GM12891 (cell line): ENCODE data around the gene INTS7.

Experiments used
- PAX5 ChIP-seq: IDR thresholded peaks from 2 replicates; pipeline ENCODE4 v1.6.1; 2011; ENCODE audit warnings: low read length, moderate library complexity, mild to moderate bottlenecking; ENCODE audit not compliant: insufficient read depth, severe bottlenecking
- POLR2A ChIP-seq: IDR thresholded peaks from 2 replicates; pipeline ENCODE4 v1.6.1; 2011; ENCODE audit warnings: low read depth, low read length, control low read depth

- TF ChIP-seq POLR2A (no peak), PAX5 (no peak)
These were observed 39.5 kb upstream of the INTS7 start for GRCh38 chr1:212074856-212075255.
